Prostate gland (tissue), 2 donors: ENCODE data around the gene HBP1. TPM values are rescaled to one million over a fixed set of nuclear protein-coding genes. Genes with fewer than 3 reads are reported as not detected.
A peak's percentile ranks its signal among the peaks of the same experiment; 100 is the strongest.

Source experiments
- DNase-seq: peaks from one replicate; pipeline ENCODE4 v3.0.0-alpha.2; 2019; ENCODE audit warnings: low spot score
- H3K27ac ChIP-seq, 2 donors: fragments of 200-600 bp; sonication (generic); 2 replicates each; pipeline ENCODE4 v1.5.1; 2017 to 2019
- H3K27me3 ChIP-seq: fragments of 200-600 bp; sonication (generic); replicated peaks from 2 replicates; pipeline ENCODE4 v1.5.1; 2019; ENCODE audit not compliant: insufficient read depth
- H3K36me3 ChIP-seq, 2 donors: fragments of 200-600 bp; sonication (generic); 1 replicate in 1 of 2; 2 replicates in 1 of 2; pipeline versions ENCODE4 v1.5.1 to v1.8.1; 2017 to 2019
- H3K4me1 ChIP-seq: fragments of 200-600 bp; sonication (generic); replicated peaks from 2 replicates; pipeline ENCODE4 v1.5.1; 2019
- H3K4me3 ChIP-seq, 2 donors: fragments of 200-600 bp; sonication (generic); 2 replicates each; pipeline ENCODE4 v1.5.1; 2017 to 2019
- H3K9me3 ChIP-seq: fragments of 200-600 bp; sonication (generic); 2 replicates; pipeline ENCODE4 v1.5.1; 2017
- CTCF ChIP-seq, 4 experiments: fragments of 200-600 bp in 2 of 4; fragments of 450-650 bp in 2 of 4; sonication (generic) in 2 of 4; IDR thresholded peaks; 1 replicate in 3 of 4; 2 replicates in 1 of 4; pipeline ENCODE4 v1.5.1; 2016 to 2019; ENCODE audit warnings: antibody characterized with exemption in 4 of 4, mild to moderate bottlenecking in 2 of 4, moderate library complexity in 2 of 4
- POLR2A ChIP-seq: fragments of 450-650 bp; IDR thresholded peaks from one replicate; pipeline ENCODE4 v1.6.1; 2016; ENCODE audit warnings: antibody characterized with exemption, mild to moderate bottlenecking
- POLR2AphosphoS5 ChIP-seq: sonication (generic); formaldehyde crosslinking; IDR thresholded peaks from one replicate; pipeline ENCODE4 v1.6.1; 2017; ENCODE audit warnings: antibody characterized with exemption
- WGBS: methylation state at CpG from one replicate; pipeline ENCODE4 v1.1.5; 2018; 5-methylcytosine and 5-hydroxymethylcytosine counted together
- intact Hi-C: fragments of 100-400 bp; cut with DNase I; formaldehyde crosslinking; loops from one replicate; pipeline ENCODE4 v1.14.2; 2022
- total RNA-seq, 2 donors: library from RNA; depleted of rRNA; stranded (reverse); fragments of >200 nt; gene quantifications; one replicate each; pipeline ENCODE4 v1.1.0, GENCODE V29; 2016

HBP1 gene
- total RNA-seq, 2 donors from 2014 or later, result 91.3 to 109 TPM

- no peaks in the 10 kb centered on the region for H3K36me3 ChIP-seq
- WGBS, result 90% methylated on average over 7 of the region's 7 CpGs
Observed at GRCh38 chr7:107203607-107204006, 34.8 kb downstream of the HBP1 start.

GRCh38 chr7:107206136-107206535 is 37.3 kb downstream of the HBP1 start:
- Histone ChIP-seq H3K27ac (no peak overlapping the region), H3K36me3 (no peaks in the 10 kb centered on the region), H3K4me1 (no peaks in the 10 kb centered on the region), H3K27me3 (no peaks in the 10 kb centered on the region), H3K4me3 (no peak overlapping the region), H3K9me3 (no peaks in the 10 kb centered on the region)
- WGBS, result 98% methylated on average over 6 of the region's 6 CpGs
- intact Hi-C loops, result loop anchor here (10.0 kb wide), 1 partner anchor 259 kb away; no protein-coding TSS in a partner anchor
- TF ChIP-seq CTCF (IDR thresholded peaks at IDR 0.05) (no peak), POLR2AphosphoS5 (no peak)
- DNase-seq, result no peak

More at GRCh38 chr7:107203607-107204006, 34.8 kb downstream of the HBP1 start:
- Histone ChIP-seq H3K4me1 (no peaks in the 10 kb centered on the region), H3K9me3 (no peaks in the 10 kb centered on the region), H3K4me3 (no peak overlapping the region), H3K27me3 (no peaks in the 10 kb centered on the region), H3K27ac (no peak overlapping the region)
- DNase-seq, result no peak
- no peak for TF ChIP-seq POLR2A
- no peak for TF ChIP-seq CTCF (IDR thresholded peaks at IDR 0.05)
- intact Hi-C loops, result loop anchor here (10.0 kb wide), 1 partner anchor 261 kb away; no protein-coding TSS in a partner anchor

GRCh38 chr7:107206706-107207105 is 37.9 kb downstream of the HBP1 start:
- intact Hi-C loops, result loop anchor here (10.0 kb wide), 1 partner anchor 258 kb away; no protein-coding TSS in a partner anchor
- Histone ChIP-seq H3K4me3 (no peak overlapping the region), H3K27me3 (no peaks in the 10 kb centered on the region), H3K36me3 (no peaks in the 10 kb centered on the region), H3K9me3 (no peaks in the 10 kb centered on the region), H3K4me1 (no peaks in the 10 kb centered on the region), H3K27ac (peak overlapping the region in 1 of 2 donors; percentile 35)
- TF ChIP-seq POLR2AphosphoS5 (no peak), POLR2A (no peak), CTCF (IDR thresholded peaks at IDR 0.05) (no peak)
- 57% methylated on average over 3 of the region's 3 CpGs for WGBS
- no peak for DNase-seq

GRCh38 chr7:107207459-107207858 is 38.7 kb downstream of the HBP1 start:
- Histone ChIP-seq H3K36me3 (no peaks in the 10 kb centered on the region), H3K27ac (peak overlapping the region in 1 of 2 donors; percentile 35), H3K4me3 (no peak overlapping the region), H3K27me3 (no peaks in the 10 kb centered on the region), H3K4me1 (no peaks in the 10 kb centered on the region), H3K9me3 (no peaks in the 10 kb centered on the region)
- intact Hi-C loops, result loop anchor here (10.0 kb wide), 1 partner anchor 257 kb away; no protein-coding TSS in a partner anchor
- no peak for DNase-seq
- TF ChIP-seq POLR2AphosphoS5, result no peak
- no peak for TF ChIP-seq CTCF (IDR thresholded peaks at IDR 0.05)
- no peak for TF ChIP-seq POLR2A
- 89% methylated on average over 5 of the region's 5 CpGs for WGBS

- no peak for TF ChIP-seq POLR2A
- TF ChIP-seq CTCF (IDR thresholded peaks at IDR 0.05), result no peak
- peak; percentile 14 for TF ChIP-seq POLR2AphosphoS5
- DNase-seq, result no peak
- Histone ChIP-seq H3K36me3 (no peaks in the 10 kb centered on the region), H3K27me3 (no peaks in the 10 kb centered on the region), H3K9me3 (no peaks in the 10 kb centered on the region), H3K27ac (peak overlapping the region; percentile 32 to 35), H3K4me3 (no peak overlapping the region), H3K4me1 (no peaks in the 10 kb centered on the region)
- 57% methylated on average over 3 of the region's 3 CpGs for WGBS
- intact Hi-C loops, result loop anchor here (10.0 kb wide), 1 partner anchor 257 kb away; no protein-coding TSS in a partner anchor
Observed at GRCh38 chr7:107208024-107208521, 39.3 kb downstream of the HBP1 start.
